ENCODE measurements around the gene GLT8D1.

Gene GLT8D1

GRCh38 chr3:52712291-52713212, 7.0 kb upstream of the GLT8D1 start:
- no peak for DNase-seq

DNA sequence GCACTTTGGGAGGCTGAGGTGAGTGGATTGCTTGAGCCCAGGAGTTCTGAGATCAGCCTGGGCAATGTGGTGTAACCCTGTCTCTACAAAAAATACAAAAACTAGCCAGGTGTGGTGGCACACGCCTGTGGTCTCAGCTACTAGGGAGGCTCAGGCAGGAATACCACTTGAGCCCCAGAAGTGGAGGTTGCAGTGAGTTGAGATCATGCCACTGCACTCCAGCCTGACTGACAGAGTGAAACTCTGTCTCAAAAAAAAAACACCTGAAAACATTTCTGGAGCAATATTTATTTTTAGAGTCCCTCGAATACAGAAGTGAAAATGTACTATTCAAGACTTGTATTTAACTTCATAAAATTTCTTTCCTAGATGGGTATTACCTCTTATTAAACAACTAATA, 4.9 kb upstream of the GLT8D1 start:
- no peak for DNase-seq

DNA sequence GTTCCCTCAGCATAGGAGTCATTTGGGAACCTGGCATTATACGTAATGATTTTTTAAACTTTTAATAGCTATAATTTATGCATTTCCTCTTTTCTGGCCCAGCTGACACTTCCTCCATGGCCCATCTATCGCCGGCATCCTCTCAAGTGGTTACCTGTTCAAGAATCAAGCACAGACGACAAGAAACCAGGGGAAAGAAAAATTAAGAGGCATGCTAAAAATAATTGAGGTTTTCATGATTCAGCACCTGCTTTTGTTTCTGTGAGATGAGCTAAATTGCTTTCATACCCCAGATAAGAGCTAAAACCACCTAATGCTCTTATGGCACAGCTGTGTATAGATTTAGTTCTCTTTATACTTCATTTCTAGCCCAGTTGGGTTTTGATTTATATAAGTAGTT, 2.0 kb upstream of the GLT8D1 start:
- DNase-seq: no peak

DNA sequence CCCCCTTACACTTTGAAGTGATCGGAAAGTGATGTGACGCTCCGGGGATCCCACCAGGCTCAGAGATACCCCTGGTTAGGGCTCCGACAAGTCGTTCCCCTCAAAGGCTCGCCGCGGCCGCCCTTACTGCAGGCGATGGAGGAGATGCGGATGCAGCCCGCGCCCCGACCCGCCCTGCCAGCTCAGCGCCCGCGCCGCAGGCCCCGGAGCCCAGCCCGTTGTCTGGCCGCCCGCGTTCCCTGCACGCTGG, 228 bp downstream of the GLT8D1 start:
- no peak for DNase-seq

DNA sequence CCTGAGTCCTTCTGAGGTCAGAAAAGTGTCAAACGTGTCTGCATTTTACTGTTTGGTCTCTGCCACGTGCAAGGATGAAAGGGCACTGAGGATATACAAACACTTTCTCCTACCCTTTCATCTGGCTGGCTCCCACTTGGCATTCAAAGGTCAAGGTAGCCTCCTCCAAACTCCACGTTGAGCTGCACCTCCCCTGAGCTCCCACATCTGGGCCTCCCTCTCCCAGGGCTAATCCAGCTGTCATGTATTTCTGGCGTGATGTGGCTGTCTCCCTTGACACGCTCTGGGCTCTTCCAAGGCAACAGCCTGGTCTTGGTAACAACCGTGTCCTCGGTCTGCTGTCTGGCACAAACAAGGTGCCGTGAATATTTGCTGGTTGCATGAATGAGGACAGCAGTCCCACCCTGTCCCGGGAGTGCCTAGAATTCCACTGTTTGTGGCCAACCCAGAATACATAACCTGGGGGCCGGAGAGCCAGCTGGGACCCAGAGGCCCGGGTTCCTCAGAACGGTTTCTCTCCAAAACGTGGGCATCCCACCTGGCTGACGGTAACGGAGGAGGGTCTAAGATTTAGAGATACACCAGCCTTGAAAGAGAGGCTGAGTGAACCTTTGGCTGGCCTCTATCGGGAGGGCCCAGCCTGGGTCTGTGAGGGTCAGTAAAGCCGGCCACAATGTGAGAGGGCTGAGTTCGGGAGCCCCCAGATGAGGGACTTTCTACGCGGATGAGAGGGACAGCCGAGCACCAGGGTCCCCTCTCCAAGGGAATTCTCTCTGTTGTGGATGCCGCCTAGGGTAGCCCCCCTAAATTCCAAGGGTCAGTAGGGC, 767 bp downstream of the GLT8D1 start:
- DNase-seq: peak; percentile 15

DNA sequence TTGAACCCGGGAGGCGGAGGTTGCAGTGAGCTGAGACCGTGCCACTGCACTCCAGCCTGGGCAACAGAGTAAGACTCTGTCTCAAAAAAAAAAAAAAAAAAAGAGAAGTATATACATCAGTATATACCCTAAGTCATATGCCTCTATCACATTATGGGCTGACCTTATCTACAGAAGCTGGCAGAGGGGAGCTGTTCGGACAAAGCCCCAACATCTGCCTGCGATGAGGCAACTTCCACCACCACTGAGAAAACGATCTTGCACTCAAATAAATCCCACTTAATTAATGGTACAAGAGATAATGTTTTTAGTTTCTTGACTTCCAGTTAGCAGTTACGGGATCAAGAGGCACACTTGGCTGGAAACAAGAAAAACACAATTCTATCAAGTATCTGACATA, 2.2 kb downstream of the GLT8D1 start:
- no peak for DNase-seq

GRCh38 chr3:52697632-52697965, 8.0 kb downstream of the GLT8D1 start:
- no peak for DNase-seq

DNA sequence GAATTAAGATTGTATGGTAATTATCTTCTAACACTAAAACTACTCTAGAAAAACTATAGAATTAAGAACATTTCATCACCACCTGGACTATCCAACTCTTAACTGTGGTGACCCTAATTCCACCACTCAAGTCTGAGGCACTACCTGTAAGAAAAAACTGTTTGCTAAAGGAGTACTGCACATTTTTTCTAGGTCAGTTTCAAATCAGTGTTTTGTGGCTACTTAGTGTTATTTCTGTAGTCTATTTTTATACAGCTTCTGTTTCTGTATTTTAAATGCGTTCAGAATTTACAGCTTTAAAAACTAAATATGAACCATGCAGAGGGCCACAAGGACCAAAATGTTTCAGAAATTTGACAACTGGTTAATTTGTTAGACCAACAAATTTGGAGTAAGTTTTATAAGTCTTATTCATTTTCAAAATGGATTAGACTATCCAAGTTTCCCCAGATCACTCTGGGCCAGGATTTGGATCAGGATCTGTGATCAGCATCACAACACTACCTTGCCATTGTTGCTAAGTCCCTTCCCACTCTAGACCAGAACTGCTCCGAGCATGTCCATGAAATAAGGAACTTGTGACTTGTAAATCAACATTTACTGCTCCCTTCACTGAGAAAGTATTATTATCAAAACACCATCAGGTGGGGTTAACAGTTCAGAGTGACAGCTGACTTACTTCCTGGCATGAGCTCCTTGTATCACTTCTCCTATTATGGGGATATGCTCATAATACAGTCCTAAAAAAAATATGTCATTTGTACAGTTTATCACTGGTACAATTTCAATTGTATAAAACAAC, 8.6 kb downstream of the GLT8D1 start:
- no peak for DNase-seq

GRCh38 chr3:52695798-52696671, 9.6 kb downstream of the GLT8D1 start:
- DNase-seq: no peak

GRCh38 chr3:52694528-52695189, 10.9 kb downstream of the GLT8D1 start:
- DNase-seq: no peak

- DNase-seq: no peak
Observed at GRCh38 chr3:52693071-52693470, 12.5 kb downstream of the GLT8D1 start.

- DNase-seq: no peak
Observed at GRCh38 chr3:52690560-52690959, 15.0 kb downstream of the GLT8D1 start.

GRCh38 chr3:52689151-52689550, 16.4 kb downstream of the GLT8D1 start:
- no peak for DNase-seq

DNA sequence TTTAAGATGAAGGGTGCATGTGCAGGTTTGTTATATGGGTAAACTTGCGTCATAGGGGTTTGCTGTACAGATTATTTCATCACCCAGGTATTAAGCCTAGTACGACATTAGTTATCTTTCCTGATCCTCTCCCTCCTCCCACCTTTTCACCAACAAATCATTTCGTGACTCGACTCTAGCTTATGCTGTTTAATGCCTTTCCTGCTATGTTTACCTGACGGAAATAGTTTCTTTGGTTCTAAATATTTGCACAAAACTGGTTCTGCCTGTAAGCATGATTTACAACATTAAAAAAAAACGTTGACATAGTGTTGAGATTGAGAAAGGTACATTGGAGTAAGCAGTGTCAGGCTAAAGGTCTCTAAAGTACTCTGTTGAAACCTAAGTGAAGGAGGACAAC, 17.3 kb downstream of the GLT8D1 start:
- DNase-seq: no peak

- peak; percentile 96 for DNase-seq
Observed at GRCh38 chr3:52685709-52686691, 19.6 kb downstream of the GLT8D1 start, which contains the start of the genes GNL3 and PBRM1. TSS of gene GNL3 (plus strand) at chr3:52686032. CDS start at chr3:52686093, 61 bp downstream. TSS of gene PBRM1 (minus strand) at chr3:52685913.

- peak; percentile 75 for DNase-seq
Observed at GRCh38 chr3:52685285-52685708, 20.3 kb downstream of the GLT8D1 start.

GRCh38 chr3:52684184-52684583, 21.4 kb downstream of the GLT8D1 start:
- no peak for DNase-seq

DNA sequence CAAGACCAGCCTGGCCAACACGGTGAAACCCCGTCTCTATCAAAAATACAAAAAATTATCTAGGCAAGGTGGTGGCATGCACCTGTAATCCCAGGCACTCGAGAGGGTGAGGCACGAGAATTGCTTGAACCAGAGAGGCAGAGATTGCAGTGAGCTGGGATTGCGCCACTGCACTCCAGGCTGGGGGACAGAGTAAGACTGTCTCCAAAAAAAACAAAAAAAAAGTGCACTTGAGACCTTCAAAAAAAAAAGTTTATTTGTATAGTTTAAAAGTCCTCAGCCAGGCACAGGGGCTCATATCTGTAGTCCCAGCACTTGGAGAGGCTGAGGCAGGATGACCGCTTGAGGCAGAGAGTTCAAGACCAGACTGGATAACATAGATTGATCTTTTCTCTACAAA, 22.0 kb downstream of the GLT8D1 start:
- no peak for DNase-seq

DNA sequence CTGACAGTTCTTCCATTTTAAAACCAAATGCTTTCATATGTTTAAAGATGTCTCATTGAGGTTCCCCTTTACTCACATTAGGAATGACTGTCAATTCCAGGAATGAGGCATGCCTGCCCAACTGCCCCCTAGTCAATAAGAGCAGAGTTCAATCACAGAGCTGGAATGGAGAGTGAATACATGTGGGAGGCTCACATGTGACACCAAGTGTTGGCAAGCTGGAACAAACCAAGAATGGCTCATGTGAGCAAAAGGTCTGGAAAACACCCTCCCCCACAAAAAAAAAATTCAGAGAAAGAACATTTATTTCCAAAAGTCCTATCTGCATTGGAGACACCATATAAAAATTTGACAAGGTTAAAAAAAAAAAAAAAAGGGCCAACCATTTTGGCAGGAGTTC, 23.6 kb downstream of the GLT8D1 start:
- DNase-seq: peak; percentile 87

DNA sequence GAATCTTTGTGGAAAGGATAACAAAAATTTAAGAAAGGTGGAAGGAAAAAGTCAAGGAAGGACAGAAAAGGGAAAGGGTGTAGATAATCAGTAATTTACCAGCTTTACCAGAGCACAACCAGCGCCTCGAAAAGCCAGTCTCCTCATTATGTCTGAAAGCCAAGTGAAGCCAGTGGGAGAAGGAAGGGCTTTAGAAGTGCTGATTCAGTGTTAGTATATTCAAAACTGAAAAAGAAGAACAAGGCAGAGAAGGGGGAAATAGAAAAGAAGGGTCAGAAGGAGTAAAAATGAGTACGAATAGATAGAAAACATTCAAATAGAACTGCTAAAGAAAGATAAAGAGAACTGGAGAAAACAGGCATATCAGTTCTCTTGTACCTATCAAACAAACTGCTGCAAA, 24.0 kb downstream of the GLT8D1 start:
- no peak for DNase-seq
